COR-L47 (cell line): Measurements from ENCODE around the gene SRRM2.

Experiments used
- DNase-seq: peaks from one replicate; lab custom pipeline; 2025; lab: John Stamatoyannopoulos, UW

The SRRM2 gene

GRCh38 chr16:2739625-2740430 is 12.6 kb upstream of the SRRM2 start:
- DNase-seq: no peak

GRCh38 chr16:2740476-2740875 is 12.0 kb upstream of the SRRM2 start:
- no peak for DNase-seq

GRCh38 chr16:2741168-2741567 is 11.3 kb upstream of the SRRM2 start:
- no peak for DNase-seq

DNA sequence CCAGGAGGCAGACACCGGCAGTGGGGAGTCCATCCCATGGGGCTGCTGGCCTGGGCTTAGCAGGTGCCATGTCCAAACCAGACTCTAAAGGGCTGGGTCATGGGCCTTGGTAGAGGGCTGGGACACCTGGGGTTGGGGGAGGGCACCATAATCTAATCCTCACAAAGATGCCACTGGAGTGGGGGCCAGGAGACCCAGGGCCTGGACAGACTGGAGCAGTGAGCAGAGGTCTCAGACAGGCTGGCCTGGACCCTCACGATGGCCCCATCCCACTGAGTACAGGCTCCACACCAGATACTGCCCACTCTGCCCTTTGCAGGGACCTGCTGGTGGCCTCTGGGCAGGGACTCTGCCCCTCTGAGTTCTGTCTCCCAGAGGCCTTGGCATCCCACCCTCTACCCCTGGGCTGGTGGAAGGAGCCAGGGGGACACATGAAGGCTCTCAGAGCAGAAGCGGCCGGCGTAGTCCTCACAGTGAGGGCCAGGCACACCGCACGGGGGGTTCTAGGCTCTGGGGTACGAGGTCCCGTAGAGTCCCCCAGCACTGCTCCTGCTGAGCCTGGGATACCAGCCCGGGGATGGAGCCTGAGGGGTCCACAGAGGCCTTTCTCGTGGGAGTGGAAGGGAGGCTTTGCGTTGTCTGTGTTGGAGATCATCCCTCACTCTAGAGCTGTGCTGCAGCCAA is 10.0 kb upstream of the SRRM2 start:
- DNase-seq: no peak

DNA sequence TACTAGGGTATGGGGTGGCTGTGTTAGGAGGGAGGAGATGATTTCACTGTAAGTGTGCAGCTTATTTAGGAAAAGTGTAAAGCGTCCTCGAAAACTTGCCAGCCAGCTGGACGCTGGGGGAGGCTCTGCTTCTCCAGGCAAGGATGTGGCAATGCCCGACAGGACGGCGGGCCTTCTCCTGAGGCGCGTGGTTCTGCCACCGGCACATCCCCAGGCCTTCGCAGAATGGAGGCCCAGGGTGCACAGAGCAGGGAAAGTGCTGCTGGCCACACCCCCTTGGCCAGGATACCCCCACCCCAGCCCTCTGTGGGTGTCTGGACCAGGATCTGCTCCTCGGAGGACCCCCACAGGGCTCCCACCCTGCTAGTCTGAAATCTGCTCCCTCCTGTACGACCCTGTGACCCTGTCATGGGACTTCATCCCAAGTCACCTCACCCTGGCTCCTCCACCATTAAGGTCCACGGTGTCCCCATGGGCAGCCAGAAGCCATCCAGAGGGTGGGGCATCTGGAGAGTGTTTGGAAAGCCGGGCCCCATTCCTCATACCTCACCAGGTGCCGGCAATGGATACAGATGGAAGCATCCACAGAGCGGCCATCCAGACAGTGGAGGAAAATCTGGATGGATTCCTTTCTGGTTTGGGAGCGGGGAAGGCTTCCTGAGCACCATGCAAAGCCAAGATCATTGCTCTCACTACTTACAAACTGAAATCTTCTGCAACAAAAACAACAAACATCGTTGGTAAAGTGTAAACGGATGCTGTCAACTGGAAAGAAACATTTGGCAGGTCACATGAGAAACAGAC is 9.2 kb upstream of the SRRM2 start:
- DNase-seq: no peak

- no peak for DNase-seq
Observed at GRCh38 chr16:2744711-2745110, 7.7 kb upstream of the SRRM2 start.

- no peak for DNase-seq
Observed at GRCh38 chr16:2745116-2745890, 7.1 kb upstream of the SRRM2 start.

DNA sequence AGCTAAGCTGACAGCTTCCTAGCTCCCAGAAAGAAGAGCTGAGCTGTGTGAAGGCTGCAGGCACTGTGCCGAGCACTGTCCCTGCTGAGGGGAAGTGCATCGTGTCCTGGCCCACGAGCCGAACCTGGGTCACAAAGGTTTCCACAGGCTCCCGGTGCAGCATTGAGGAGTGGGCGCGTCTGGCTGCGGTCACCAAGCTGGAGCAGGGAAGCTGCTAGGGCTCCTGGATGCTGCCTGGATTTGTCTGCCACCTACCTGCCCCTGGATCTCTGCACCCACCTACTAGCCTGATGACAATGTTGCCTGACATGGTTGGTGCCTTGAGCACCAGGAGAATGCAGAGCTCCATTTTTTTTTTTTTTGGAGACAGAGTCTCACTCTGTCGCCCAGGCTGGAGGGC is 6.5 kb upstream of the SRRM2 start:
- DNase-seq: no peak

- no peak for DNase-seq
Observed at GRCh38 chr16:2748757-2749455, 3.5 kb upstream of the SRRM2 start.

DNA sequence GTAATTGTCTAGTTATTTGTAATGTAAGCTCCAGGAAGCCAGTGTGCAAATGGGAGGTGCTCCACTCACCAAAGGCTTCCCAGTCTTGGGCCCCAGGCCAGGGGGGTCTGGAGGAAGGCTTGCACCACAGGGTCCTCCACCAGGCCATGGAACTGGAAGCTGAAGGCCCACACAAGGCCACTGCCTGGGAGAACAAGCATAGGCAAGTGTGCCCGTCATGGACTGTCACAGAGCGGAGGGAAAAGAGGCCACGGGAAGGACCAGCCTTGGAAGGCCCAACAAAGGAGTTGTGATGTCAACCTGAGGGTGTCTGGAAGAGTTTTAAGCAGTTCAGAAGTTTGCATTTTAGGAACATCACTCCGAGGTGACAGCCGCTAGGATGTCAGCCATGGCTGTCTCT is 3.0 kb upstream of the SRRM2 start:
- no peak for DNase-seq

DNA sequence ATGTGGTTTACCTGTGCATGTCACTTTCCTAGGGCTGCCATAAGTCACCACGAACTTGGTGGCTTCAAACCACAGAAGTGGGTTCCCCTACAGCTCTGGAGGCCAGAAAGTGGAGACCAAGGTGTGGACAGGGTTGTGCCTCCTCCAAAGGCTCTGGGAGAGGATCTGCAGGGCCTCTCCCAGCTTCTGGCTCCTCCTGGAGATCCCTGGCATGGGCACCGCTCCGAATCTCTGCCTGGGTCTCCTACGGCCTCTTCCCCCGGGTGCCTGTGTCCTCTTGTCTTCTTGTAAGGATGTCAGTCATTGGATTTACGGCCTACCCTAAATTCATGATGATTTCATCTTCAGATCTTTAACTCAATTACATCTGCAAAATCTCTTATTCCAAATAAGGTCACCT is 2.5 kb upstream of the SRRM2 start:
- DNase-seq: no peak

- peak; percentile 74 for DNase-seq
Observed at GRCh38 chr16:2751577-2752034, 832 bp upstream of the SRRM2 start.

DNA sequence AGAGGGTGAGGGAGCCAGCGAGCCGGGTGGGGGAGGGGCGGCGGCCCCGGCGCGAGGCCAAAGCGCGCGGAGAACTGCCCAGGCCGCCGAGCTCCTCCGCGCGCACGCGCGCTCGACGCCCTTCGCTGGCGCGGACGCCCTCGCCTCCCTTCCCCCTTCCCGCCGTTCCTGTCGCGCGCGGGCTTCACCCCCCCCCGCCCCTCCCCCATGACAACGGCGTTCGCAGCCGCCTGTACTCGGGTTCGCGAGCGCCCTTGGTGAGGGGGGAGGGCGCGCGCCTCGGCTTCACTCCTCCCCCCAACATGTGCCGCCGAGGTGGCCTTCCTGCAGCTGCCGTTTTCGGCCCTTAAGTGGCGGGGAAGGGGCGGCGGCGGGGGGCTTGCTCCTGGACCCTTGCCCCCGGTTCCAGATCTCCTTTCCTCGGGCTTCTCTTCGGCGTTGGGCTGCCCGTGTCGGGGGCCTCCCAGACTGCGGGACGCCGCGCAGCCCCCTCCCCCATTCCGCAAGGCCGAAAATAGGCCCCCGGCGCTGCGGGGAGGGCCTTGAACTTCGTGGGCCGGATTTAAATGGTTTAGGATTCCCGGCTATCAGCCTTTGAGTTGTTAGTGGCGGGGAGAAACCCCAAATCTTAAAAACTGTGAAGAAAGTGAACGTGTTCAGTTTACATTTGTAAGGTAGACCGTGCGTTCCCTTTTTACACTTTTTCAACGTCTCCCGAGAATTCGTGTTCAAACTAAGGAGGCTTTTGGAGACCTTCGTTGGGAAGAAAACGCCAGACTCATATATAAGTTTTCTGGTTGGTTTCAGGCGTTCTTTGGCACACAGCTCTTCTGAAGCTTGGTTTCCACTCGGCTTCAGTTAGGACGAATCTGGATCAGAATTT is 653 bp downstream of the SRRM2 start:
- DNase-seq: peak; percentile 83

- DNase-seq: no peak
Observed at GRCh38 chr16:2753733-2754020, 1.2 kb downstream of the SRRM2 start.

DNA sequence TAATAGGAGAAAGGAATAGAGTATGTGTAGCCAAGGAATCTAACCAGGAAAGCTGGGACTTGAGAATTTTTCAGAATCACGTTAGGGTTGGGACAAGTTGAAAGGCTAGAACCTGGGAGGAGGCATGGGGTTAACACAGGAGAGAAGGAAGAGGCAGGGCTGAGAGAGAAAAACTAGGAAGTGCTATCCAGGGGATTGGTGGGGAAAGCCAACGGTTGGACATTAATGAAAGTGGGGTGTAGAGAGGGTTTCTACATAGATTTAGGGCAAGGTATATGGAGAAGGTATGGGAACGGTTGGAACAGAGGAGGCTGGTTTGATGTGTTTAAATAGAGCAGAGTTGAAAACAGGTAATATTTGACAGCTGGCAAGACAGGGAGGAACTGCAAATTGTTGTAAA is 2.7 kb downstream of the SRRM2 start:
- DNase-seq: no peak

GRCh38 chr16:2756288-2757015 is 4.0 kb downstream of the SRRM2 start:
- DNase-seq: no peak

DNA sequence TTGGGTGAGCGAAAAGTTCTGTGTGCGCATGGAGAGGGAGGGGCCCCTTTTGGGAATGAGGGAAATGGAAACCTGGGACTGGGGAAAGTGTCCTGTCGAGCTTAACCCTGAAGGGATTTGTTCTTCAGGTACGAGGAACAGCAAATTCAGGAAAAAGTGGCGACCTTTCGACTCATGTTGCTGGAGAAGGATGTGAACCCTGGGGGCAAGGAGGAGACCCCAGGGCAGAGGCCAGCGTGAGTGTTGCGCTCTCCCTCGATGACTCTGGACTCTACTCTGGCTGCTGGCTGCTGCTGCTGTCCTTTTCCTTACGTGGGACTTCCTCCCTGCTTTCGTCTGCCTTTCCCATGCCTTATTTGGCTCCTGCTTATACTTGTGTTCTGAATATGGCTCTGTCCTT is 4.9 kb downstream of the SRRM2 start:
- no peak for DNase-seq

DNA sequence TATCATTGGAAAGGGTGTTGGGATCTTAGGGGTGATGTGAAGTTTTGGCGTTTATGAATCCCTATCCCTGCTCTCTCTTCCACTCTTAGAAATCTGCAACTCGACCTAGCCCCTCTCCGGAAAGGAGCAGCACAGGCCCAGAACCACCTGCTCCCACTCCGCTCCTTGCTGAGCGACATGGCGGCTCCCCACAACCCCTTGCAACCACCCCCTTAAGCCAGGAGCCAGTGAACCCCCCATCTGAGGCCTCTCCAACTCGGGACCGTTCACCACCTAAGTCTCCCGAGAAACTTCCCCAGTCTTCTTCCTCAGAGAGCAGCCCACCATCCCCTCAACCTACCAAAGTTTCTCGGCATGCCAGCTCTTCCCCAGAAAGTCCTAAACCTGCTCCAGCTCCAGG is 9.0 kb downstream of the SRRM2 start:
- DNase-seq: no peak

- no peak for DNase-seq
Observed at GRCh38 chr16:2761886-2762583, 9.6 kb downstream of the SRRM2 start.
